HEK293T (cell line): Measurements from ENCODE around the gene BMPR2.

Experiments
- ARNT ChIP-seq: fragments of 450-650 bp; IDR thresholded peaks from 2 replicates; pipeline ENCODE4 v1.6.1; 2017; ENCODE audit warnings: mild to moderate bottlenecking
- BHLHE40 ChIP-seq: fragments of 450-650 bp; IDR thresholded peaks from 2 replicates; pipeline ENCODE4 v1.6.1; 2016; ENCODE audit warnings: mild to moderate bottlenecking, moderate library complexity, borderline replicate concordance
- ELF4 ChIP-seq: fragments of 450-650 bp; IDR thresholded peaks from 2 replicates; pipeline ENCODE4 v1.6.1; 2017; ENCODE audit warnings: antibody characterized with exemption
- FOXM1 ChIP-seq: fragments of 450-650 bp; IDR thresholded peaks from 2 replicates; pipeline ENCODE4 v1.6.1; 2017; ENCODE audit warnings: mild to moderate bottlenecking, borderline replicate concordance
- HDGF ChIP-seq: fragments of 450-650 bp; IDR thresholded peaks from 2 replicates; pipeline ENCODE4 v1.6.1; 2017; ENCODE audit warnings: antibody characterized with exemption, borderline replicate concordance
- NFRKB ChIP-seq: fragments of 450-650 bp; IDR thresholded peaks from 2 replicates; pipeline ENCODE4 v1.6.1; 2016; ENCODE audit warnings: mild to moderate bottlenecking, moderate library complexity
- SP1 ChIP-seq: fragments of 450-650 bp; IDR thresholded peaks from 2 replicates; pipeline ENCODE4 v1.6.1; 2017
- SUZ12 ChIP-seq: fragments of 450-650 bp; IDR thresholded peaks from 2 replicates; pipeline ENCODE4 v1.6.1; 2016; ENCODE audit warnings: mild to moderate bottlenecking
- TARDBP ChIP-seq: fragments of 450-650 bp; IDR thresholded peaks from 2 replicates; pipeline ENCODE4 v1.6.1; 2016

GRCh38 chr2:202494300-202495229 is 118.4 kb downstream of the BMPR2 start:
- TF ChIP-seq ELF4 (no peak), SUZ12 (no peak), ARNT (no peak), NFRKB (no peak), SP1 (no peak), BHLHE40 (no peak), FOXM1 (no peak), HDGF (no peak), TARDBP (no peak)
